Measurements from ENCODE around the gene C3orf22. TPM values are rescaled to one million over a fixed set of nuclear protein-coding genes. Genes with fewer than 3 reads are reported as not detected.
"Not testable (repeated sequence)": the region's sequence is repeated elsewhere in the genome, so short reads cannot be mapped to it uniquely, and the experiment has no call there.

The C3orf22 gene
- not detected in 2 replicates for total RNA-seq

DNA sequence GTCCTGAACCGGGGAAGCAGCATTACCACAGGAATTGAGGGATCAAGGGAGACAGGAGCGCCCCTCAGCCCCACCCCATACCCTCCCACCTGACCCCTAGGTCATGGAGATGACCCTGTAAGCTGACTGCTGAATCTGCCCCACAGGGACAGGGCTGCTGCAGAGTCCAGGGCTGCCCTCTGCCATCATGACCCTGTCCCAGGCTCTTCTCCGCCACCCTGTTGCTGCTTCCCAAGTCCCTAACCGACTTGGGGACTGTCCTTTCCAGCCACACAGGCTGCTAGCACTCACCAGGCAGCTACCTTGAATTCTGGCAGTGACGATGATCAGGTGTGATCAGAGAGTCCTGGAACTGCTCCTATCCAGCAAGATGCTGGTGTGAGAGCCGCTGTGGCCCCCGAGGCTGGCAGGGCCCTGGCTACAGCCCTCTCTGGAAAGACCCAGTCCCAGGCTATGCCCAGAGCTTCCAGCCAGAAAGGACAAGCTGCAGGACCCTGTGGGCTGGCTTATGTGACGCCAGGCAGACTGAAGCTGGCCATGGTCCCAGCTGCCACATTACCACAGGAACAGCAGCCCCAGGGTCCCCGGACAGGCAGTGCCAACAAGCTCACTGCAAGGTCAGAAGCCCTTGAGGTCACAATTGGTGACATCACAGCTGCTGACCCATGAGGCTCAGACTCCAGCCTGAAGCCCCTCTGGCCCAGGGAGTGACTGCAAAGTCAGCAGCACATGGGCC is at the start of gene C3orf22:
TSS of gene C3orf22 (minus strand) at position 597 of the 736 bp plus-strand sequence. CDS start 5,542 bp downstream, outside the sequence.
- no peak within 1 kb of the TSS for H3K4me3 ChIP-seq (ENCODE audit: low read depth, low read length)
- no peak for DNase-seq (ENCODE audit: low read depth)

DNA sequence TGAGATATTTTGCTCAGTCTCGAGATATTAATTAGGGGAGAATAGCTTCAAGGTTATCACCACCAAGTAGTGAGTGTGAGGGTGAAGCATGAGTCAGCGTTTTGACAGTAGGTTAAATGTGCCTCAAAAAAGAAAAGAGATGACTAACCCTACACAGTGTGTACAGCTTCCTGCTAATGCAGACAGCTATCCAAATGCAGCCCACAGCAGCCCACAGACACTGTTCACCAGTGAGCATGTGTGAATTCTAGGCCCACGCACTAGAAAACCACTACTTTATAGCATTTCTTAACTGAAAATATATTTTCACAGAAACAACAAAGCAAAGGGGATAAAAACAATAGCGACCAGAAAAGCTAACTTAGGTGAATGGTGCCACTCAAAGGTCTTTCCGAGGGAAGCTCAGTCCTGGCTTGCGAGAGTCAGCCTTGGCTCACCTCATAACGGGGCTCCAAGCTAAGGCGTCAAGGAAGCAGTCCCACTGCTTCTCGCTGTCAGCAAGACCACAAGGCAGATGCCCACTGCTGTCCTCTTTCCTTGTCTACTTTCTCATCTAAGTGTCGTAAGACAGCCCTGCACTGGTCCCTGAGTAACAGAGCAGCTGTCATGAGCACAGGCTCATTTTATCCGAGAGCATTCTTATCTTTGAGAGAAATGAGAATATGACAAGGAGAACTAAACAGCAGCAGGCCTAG is 48.6 kb upstream of the C3orf22 start:
- DNase-seq (ENCODE audit: low read depth) = peak; percentile 49
- no peak overlapping the region for H3K4me3 ChIP-seq (ENCODE audit: low read depth, low read length)
- TF ChIP-seq CTCF (IDR thresholded peaks at IDR 0.05; ENCODE audit: insufficient read depth, low read depth, low read length) = no peak

More for the DNA sequence above, at the start of gene C3orf22:
- no peak for TF ChIP-seq CTCF (IDR thresholded peaks at IDR 0.05; ENCODE audit: insufficient read depth, low read depth, low read length)

GRCh38 chr3:126606001-126606400 is 47.3 kb upstream of the C3orf22 start:
- no peak overlapping the region for H3K4me3 ChIP-seq (ENCODE audit: low read depth, low read length)
- DNase-seq (ENCODE audit: low read depth) = no peak
- TF ChIP-seq CTCF (IDR thresholded peaks at IDR 0.05; ENCODE audit: insufficient read depth, low read depth, low read length) = no peak

- DNase-seq (ENCODE audit: low read depth) = no peak
- TF ChIP-seq CTCF (IDR thresholded peaks at IDR 0.05; ENCODE audit: insufficient read depth, low read depth, low read length) = no peak
- no peak overlapping the region for H3K4me3 ChIP-seq (ENCODE audit: low read depth, low read length)
These were observed 46.0 kb upstream of the C3orf22 start for GRCh38 chr3:126604691-126605090.

- no peak overlapping the region for H3K4me3 ChIP-seq (ENCODE audit: low read depth, low read length)
- DNase-seq (ENCODE audit: low read depth) = no peak
- no peak for TF ChIP-seq CTCF (IDR thresholded peaks at IDR 0.05; ENCODE audit: insufficient read depth, low read depth, low read length)
These were observed 40.4 kb upstream of the C3orf22 start for GRCh38 chr3:126599101-126599500.

GRCh38 chr3:126595479-126595878 is 36.7 kb upstream of the C3orf22 start:
- H3K4me3 ChIP-seq (ENCODE audit: low read depth, low read length); DNase-seq (ENCODE audit: low read depth): not testable (repeated sequence)

GRCh38 chr3:126591515-126591914 is 32.8 kb upstream of the C3orf22 start:
- H3K4me3 ChIP-seq (ENCODE audit: low read depth, low read length); DNase-seq (ENCODE audit: low read depth): not testable (repeated sequence)
